HG03432 (cell line): Measurements from ENCODE around the gene TEX52.

Source experiments
- ATAC-seq: cut with Tn5 transposase; IDR thresholded peaks from one replicate; pipeline ENCODE4 v1.9.1; 2021; ENCODE audit warnings: mild to moderate bottlenecking, moderate library complexity; ENCODE audit not compliant: unreplicated experiment

The TEX52 gene

DNA sequence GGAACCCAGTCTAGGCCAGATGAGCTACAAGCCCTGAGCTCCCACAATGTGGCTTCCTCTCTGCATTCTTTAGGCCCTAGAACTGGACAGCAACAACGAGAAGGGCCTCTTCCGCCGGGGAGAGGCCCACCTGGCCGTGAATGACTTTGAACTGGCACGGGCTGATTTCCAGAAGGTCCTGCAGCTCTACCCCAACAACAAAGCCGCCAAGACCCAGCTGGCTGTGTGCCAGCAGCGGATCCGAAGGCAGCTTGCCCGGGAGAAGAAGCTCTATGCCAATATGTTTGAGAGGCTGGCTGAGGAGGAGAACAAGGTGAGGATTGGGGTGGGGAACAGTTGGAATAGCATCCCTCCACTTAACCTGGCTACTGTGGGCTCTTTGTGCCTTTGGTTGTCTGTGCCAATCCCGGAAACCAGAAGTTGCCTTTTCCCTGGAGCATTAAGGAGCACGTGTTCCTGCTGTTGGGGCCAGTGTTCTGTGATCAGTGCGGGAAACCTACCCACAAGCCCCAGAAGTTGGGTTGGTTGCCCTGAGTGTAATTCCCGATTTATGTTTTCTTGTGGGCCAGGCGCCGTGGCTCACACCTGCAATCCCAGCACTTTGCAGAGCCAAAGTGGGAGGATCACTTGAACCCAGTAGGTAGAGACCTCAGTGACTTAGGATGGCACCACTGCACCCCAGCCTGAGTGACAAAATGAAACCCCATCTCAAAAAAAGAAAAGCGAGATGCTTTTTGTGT, 55.6 kb downstream of the TEX52 start:
- ATAC-seq, result no peak

DNA sequence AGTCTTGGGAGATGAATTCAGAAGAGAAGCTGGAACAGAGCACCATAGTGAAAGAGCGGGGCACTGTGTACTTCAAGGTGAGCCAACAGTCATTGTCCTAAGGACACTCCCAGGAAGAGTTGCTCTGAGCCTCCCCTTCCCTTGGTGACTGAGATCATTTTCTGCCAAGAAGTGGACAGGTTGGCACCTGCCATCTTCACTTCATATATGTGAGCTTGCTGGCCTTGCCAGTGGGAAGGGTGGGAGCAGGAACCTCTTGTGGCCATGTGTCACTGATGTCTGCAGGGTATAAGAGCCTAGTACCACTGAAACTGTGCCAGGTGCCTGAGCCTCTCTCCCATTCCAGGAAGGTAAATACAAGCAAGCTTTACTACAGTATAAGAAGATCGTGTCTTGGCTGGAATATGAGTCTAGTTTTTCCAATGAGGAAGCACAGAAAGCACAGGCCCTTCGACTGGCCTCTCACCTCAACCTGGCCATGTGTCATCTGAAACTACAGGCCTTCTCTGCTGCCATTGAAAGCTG, 56.7 kb downstream of the TEX52 start:
- no peak for ATAC-seq
